GM12892 (cell line): Measurements from ENCODE around the gene MACROD2.

ENCODE experiments used
- POLR2A ChIP-seq: IDR thresholded peaks from 2 replicates; pipeline ENCODE4 v1.6.1; 2011; ENCODE audit warnings: low read depth, low read length, control low read depth
- POLR2AphosphoS5 ChIP-seq: IDR thresholded peaks from 2 replicates; pipeline ENCODE4 v1.6.1; 2011; ENCODE audit warnings: low read depth, low read length, control low read depth
- TAF1 ChIP-seq: IDR thresholded peaks from 2 replicates; pipeline ENCODE4 v1.6.1; 2011; ENCODE audit warnings: low read depth, mild to moderate bottlenecking, control low read depth, low read length, borderline replicate concordance

- TF ChIP-seq POLR2A (no peak), POLR2AphosphoS5 (no peak), TAF1 (no peak)
Observed at GRCh38 chr20:15320941-15321340, 1325.6 kb downstream of the MACROD2 start.
